Activated T-cell treated with anti-CD3 and anti-CD28 coated beads for 4 hours (primary cell): Measurements from ENCODE around the gene FAM236A.
"Not testable (repeated sequence)": the region's sequence is repeated elsewhere in the genome, so short reads cannot be mapped to it uniquely, and the experiment has no call there.

Experiments
- DNase-seq: peaks from one replicate; pipeline ENCODE4 v3.0.0-alpha.2; 2020

Gene FAM236A

GRCh38 chrX:72937906-72938305, at the start of gene FAM236A:
TSS of gene FAM236A (plus strand) at chrX:72938206. CDS start at chrX:72938263, 57 bp downstream.
- DNase-seq: not testable (repeated sequence)

- DNase-seq: not testable (repeated sequence)
These were observed 48.3 kb upstream of the FAM236A start for GRCh38 chrX:72889740-72890139.

- DNase-seq: not testable (repeated sequence)
These were observed 25.7 kb upstream of the FAM236A start, which contains the start of gene FAM236C for GRCh38 chrX:72912315-72912714. TSS of gene FAM236C (plus strand) at chrX:72912615. CDS start at chrX:72912715, 100 bp downstream.

- DNase-seq: not testable (repeated sequence)
These were observed 21.9 kb upstream of the FAM236A start for GRCh38 chrX:72916096-72916495.

DNA sequence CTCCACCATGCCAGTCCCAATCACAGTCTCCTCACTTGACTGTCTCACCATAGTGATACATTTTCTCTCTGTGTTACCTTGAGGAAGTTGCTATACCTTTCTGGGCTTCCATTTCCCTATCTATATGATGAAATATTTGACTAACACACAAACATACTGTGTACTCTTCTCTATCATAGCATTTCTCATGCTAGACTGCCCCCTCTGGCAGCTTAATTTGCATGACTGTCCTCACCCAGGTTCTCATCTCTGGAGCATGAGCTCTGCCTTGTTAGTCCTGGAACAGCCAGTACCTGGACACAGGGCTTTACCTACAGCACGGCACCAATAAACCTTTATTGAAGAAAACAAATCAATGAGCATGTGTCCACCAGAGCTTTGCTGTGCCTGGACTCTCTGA, 5.7 kb upstream of the FAM236A start:
- not testable (repeated sequence) for DNase-seq

DNA sequence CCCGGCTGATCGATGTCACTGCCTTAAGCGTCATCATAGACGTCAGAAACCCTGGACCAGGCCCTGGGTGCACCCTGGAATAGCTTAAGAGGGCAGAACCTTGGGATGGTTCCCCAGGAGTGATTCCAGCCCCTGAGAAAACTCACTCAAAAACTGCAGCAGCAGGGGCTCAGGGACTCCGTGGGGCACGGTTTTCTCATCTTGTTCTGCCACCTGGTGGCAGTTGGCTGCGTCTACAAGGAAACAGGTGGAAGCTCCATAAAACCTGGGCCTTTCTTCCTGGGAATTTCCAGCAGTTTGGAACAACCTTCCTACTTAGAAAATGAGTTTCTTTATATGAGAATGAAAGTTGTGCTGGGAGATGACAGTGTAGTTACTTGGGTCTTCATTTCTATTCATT, 1.6 kb upstream of the FAM236A start:
- not testable (repeated sequence) for DNase-seq

- not testable (repeated sequence) for DNase-seq
These were observed 1.0 kb upstream of the FAM236A start for GRCh38 chrX:72936882-72937455.

GRCh38 chrX:72942272-72942671, 4.3 kb downstream of the FAM236A start:
- not testable (repeated sequence) for DNase-seq

- not testable (repeated sequence) for DNase-seq
These were observed 5.2 kb downstream of the FAM236A start for GRCh38 chrX:72943035-72943818.

- DNase-seq: not testable (repeated sequence)
These were observed 5.8 kb downstream of the FAM236A start, which contains the start of gene DMRTC1 for GRCh38 chrX:72943819-72944169. TSS of gene DMRTC1 (minus strand) at chrX:72943837. CDS start at chrX:72875694, 68,143 bp downstream.

GRCh38 chrX:72959971-72960370, 22.0 kb downstream of the FAM236A start:
- DNase-seq: not testable (repeated sequence)

DNA sequence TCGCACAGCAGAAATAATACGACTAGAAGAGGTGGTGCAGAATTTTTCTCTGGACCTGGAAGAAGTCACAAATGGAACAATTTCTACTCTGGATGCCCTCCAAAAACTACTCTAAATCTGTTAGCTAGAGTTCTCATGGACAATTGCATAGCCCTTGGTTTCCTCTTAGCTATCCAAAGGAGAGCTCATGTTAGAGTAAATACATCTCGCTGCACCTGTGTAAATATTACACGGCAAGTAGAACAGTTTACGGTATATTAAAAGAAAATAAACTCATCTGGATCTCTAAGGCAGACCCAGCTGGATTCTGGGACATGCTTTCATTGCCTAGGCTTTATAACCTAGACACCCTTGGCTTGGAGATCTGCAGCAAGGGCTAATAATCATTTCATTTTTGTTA, 33.9 kb downstream of the FAM236A start:
- not testable (repeated sequence) for DNase-seq

DNA sequence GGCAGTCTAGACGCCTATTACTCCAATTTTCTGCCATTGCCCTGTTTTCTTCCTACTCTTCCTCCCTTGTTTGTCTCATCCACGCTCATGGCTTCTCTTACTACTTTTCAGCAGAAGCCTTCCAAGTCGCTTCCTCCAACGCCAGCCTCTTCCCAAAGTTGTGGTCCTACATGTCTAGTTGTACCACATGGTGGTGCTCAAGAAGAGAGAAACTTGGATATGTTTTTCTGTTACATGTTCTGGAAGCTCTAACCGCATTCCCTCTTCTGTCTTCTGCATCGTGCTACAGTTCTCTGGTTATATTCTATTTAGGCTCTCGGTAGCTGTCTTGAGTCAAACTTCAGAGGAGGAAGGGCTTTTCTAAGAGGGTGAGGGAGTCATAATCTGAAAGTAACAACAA, 36.9 kb downstream of the FAM236A start:
- DNase-seq: not testable (repeated sequence)

- DNase-seq: not testable (repeated sequence)
These were observed 43.0 kb downstream of the FAM236A start for GRCh38 chrX:72980894-72981469.
